Measurements from ENCODE around the gene SDK1.

DNA sequence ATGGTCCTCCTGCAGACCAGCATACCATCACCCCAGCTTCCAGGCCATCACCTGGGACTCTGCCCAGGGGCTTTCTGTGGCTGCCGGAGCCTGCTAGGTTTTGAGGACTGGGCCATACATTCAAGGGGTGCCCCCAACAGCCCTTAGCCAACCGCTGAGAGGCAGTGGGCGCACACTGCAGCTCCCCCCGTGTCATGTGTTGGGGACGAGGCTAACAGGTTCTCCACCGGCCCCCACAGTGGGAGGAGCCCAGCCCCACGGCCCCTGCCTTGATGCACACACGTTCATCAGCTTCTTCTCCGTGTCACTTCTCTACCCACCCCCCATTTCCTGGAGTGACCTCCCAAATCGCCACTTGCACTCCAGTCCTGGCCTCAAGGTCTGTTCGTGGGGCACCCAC is 837.8 kb downstream of the SDK1 start:
- TF ChIP-seq POLR2A (IDR thresholded peaks at IDR 0.05; ENCODE audit: control extremely low read depth in 1 of 2, low read depth in 2 of 2, low read length in 2 of 2) = no peak
- TF ChIP-seq, protein P1, sequence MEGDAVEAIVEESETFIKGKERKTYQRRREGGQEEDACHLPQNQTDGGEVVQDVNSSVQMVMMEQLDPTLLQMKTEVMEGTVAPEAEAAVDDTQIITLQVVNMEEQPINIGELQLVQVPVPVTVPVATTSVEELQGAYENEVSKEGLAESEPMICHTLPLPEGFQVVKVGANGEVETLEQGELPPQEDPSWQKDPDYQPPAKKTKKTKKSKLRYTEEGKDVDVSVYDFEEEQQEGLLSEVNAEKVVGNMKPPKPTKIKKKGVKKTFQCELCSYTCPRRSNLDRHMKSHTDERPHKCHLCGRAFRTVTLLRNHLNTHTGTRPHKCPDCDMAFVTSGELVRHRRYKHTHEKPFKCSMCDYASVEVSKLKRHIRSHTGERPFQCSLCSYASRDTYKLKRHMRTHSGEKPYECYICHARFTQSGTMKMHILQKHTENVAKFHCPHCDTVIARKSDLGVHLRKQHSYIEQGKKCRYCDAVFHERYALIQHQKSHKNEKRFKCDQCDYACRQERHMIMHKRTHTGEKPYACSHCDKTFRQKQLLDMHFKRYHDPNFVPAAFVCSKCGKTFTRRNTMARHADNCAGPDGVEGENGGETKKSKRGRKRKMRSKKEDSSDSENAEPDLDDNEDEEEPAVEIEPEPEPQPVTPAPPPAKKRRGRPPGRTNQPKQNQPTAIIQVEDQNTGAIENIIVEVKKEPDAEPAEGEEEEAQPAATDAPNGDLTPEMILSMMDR (IDR thresholded peaks at IDR 0.05; ENCODE audit: control extremely low read depth in 1 of 3, insufficient read depth in 1 of 3, low read depth in 1 of 3, low read length in 3 of 3) = no peak
- no peak for TF ChIP-seq RAD21 (IDR thresholded peaks at IDR 0.05 in 1 of 2, conservative IDR thresholded peaks at IDR 0.05 in 1 of 2; ENCODE audit: low read depth in 2 of 2, low read length in 2 of 2)
- no peak for TF ChIP-seq EP300 (IDR thresholded peaks at IDR 0.05; ENCODE audit: borderline replicate concordance in 1 of 2, low read depth in 2 of 2, low read length in 2 of 2)
- no peak for TF ChIP-seq POLR2AphosphoS5 (IDR thresholded peaks at IDR 0.05; ENCODE audit: low read depth, low read length)
- no peak for TF ChIP-seq ZNF274 (IDR thresholded peaks at IDR 0.05; ENCODE audit: borderline replicate concordance, extremely low read depth, low read length)
- no peak for TF ChIP-seq CHD1 (IDR thresholded peaks at IDR 0.05; ENCODE audit: low read depth, low read length)
- TF ChIP-seq EZH2 (IDR thresholded peaks at IDR 0.05; ENCODE audit: low read depth, low read length, severe bottlenecking) = no peak
- no peak for TF ChIP-seq RNF2 (IDR thresholded peaks at IDR 0.05; ENCODE audit: borderline replicate concordance, low read depth, low read length, missing control alignments, poor library complexity, severe bottlenecking)
